Measurements from ENCODE around the gene C6.
A peak's percentile ranks its signal among the peaks of the same experiment; 100 is the strongest.
"Not testable (repeated sequence)": the region's sequence is repeated elsewhere in the genome, so short reads cannot be mapped to it uniquely, and the experiment has no call there.

The C6 gene

GRCh38 chr5:41195228-41195627 lies 18.1 kb downstream of the C6 start:
- no peak for DNase-seq (ENCODE audit: low read depth, low spot score)
- Histone ChIP-seq H3K36me3 (ENCODE audit: insufficient read depth, low read length) (no peaks in the 10 kb centered on the region), H3K9me3 (ENCODE audit: low read depth, low read length) (no peaks in the 10 kb centered on the region), H3K27ac (no peak overlapping the region), H3K4me3 (no peak overlapping the region), H3K9ac (ENCODE audit: insufficient read length) (no peak overlapping the region)
- TF ChIP-seq EZH2 (IDR thresholded peaks at IDR 0.05) (no peak), POLR2AphosphoS5 (IDR thresholded peaks at IDR 0.05; ENCODE audit: borderline replicate concordance, low read depth, low read length) (no peak), FOXP2 (optimal IDR thresholded peaks at IDR 0.05; ENCODE audit: control extremely low read depth, extremely low read length, insufficient read depth) (no peak)

GRCh38 chr5:41194339-41194738 lies 19.0 kb downstream of the C6 start:
- Histone ChIP-seq H3K36me3 (ENCODE audit: insufficient read depth, low read length) (no peaks in the 10 kb centered on the region), H3K9ac (ENCODE audit: insufficient read length) (no peak overlapping the region), H3K9me3 (ENCODE audit: low read depth, low read length) (no peaks in the 10 kb centered on the region), H3K27ac (no peak overlapping the region), H3K4me3 (no peak overlapping the region)
- no peak for DNase-seq (ENCODE audit: low read depth, low spot score)
- TF ChIP-seq POLR2AphosphoS5 (IDR thresholded peaks at IDR 0.05; ENCODE audit: borderline replicate concordance, low read depth, low read length) (no peak), FOXP2 (optimal IDR thresholded peaks at IDR 0.05; ENCODE audit: control extremely low read depth, extremely low read length, insufficient read depth) (no peak), EZH2 (IDR thresholded peaks at IDR 0.05) (no peak)

- H3K9ac ChIP-seq (ENCODE audit: insufficient read length): no peak overlapping the region
- H3K9me3 ChIP-seq (ENCODE audit: low read depth, low read length): no peaks in the 10 kb centered on the region
- 0 out of 2 replicates have a peak overlapping the region, but pooled peaks have one; percentile 6 for H3K27ac ChIP-seq
- DNase-seq (ENCODE audit: low read depth, low spot score): no peak
- H3K4me3 ChIP-seq: no peak overlapping the region
- TF ChIP-seq FOXP2 (optimal IDR thresholded peaks at IDR 0.05; ENCODE audit: control extremely low read depth, extremely low read length, insufficient read depth): no peak
- TF ChIP-seq POLR2AphosphoS5 (IDR thresholded peaks at IDR 0.05; ENCODE audit: borderline replicate concordance, low read depth, low read length): no peak
- TF ChIP-seq EZH2 (IDR thresholded peaks at IDR 0.05): no peak
- H3K36me3 ChIP-seq (ENCODE audit: insufficient read depth, low read length): no peaks in the 10 kb centered on the region
Measured at GRCh38 chr5:41193456-41194205, 19.7 kb downstream of the C6 start.

GRCh38 chr5:41191249-41191648 lies 22.1 kb downstream of the C6 start:
- no peak overlapping the region for H3K27ac ChIP-seq
- H3K9ac ChIP-seq (ENCODE audit: insufficient read length): no peak overlapping the region
- no peak overlapping the region for H3K4me3 ChIP-seq
- no peaks in the 10 kb centered on the region for H3K36me3 ChIP-seq (ENCODE audit: insufficient read depth, low read length)
- TF ChIP-seq FOXP2 (optimal IDR thresholded peaks at IDR 0.05; ENCODE audit: control extremely low read depth, extremely low read length, insufficient read depth): no peak
- no peak for TF ChIP-seq POLR2AphosphoS5 (IDR thresholded peaks at IDR 0.05; ENCODE audit: borderline replicate concordance, low read depth, low read length)
- TF ChIP-seq EZH2 (IDR thresholded peaks at IDR 0.05): no peak
- no peaks in the 10 kb centered on the region for H3K9me3 ChIP-seq (ENCODE audit: low read depth, low read length)
- no peak for DNase-seq (ENCODE audit: low read depth, low spot score)

- no peak overlapping the region for H3K4me3 ChIP-seq
- H3K9me3 ChIP-seq (ENCODE audit: low read depth, low read length): no peaks in the 10 kb centered on the region
- DNase-seq (ENCODE audit: low read depth, low spot score): no peak
- H3K36me3 ChIP-seq (ENCODE audit: insufficient read depth, low read length): no peaks in the 10 kb centered on the region
- no peak overlapping the region for H3K9ac ChIP-seq (ENCODE audit: insufficient read length)
- TF ChIP-seq EZH2 (IDR thresholded peaks at IDR 0.05) (no peak), POLR2AphosphoS5 (IDR thresholded peaks at IDR 0.05; ENCODE audit: borderline replicate concordance, low read depth, low read length) (no peak), FOXP2 (optimal IDR thresholded peaks at IDR 0.05; ENCODE audit: control extremely low read depth, extremely low read length, insufficient read depth) (no peak)
- no peak overlapping the region for H3K27ac ChIP-seq
Measured at GRCh38 chr5:41186143-41186542, 27.2 kb downstream of the C6 start.

GRCh38 chr5:41183331-41183730 lies 30.0 kb downstream of the C6 start:
- DNase-seq (ENCODE audit: low read depth, low spot score); H3K36me3 ChIP-seq (ENCODE audit: insufficient read depth, low read length); H3K9me3 ChIP-seq (ENCODE audit: low read depth, low read length); H3K9ac ChIP-seq (ENCODE audit: insufficient read length); H3K27ac ChIP-seq; H3K4me3 ChIP-seq: not testable (repeated sequence)

- DNase-seq (ENCODE audit: low read depth, low spot score): no peak
- no peaks in the 10 kb centered on the region for H3K36me3 ChIP-seq (ENCODE audit: insufficient read depth, low read length)
- TF ChIP-seq POLR2AphosphoS5 (IDR thresholded peaks at IDR 0.05; ENCODE audit: borderline replicate concordance, low read depth, low read length) (no peak), EZH2 (IDR thresholded peaks at IDR 0.05) (no peak), FOXP2 (optimal IDR thresholded peaks at IDR 0.05; ENCODE audit: control extremely low read depth, extremely low read length, insufficient read depth) (no peak)
- H3K9ac ChIP-seq (ENCODE audit: insufficient read length): no peak overlapping the region
- H3K9me3 ChIP-seq (ENCODE audit: low read depth, low read length): no peaks in the 10 kb centered on the region
- H3K4me3 ChIP-seq: no peak overlapping the region
- H3K27ac ChIP-seq: no peak overlapping the region
Measured at GRCh38 chr5:41182666-41183065, 30.7 kb downstream of the C6 start.

GRCh38 chr5:41181691-41182564 lies 31.4 kb downstream of the C6 start:
- Histone ChIP-seq H3K9me3 (ENCODE audit: low read depth, low read length) (no peaks in the 10 kb centered on the region), H3K4me3 (no peak overlapping the region), H3K27ac (no peak overlapping the region), H3K9ac (ENCODE audit: insufficient read length) (no peak overlapping the region), H3K36me3 (ENCODE audit: insufficient read depth, low read length) (no peaks in the 10 kb centered on the region)
- TF ChIP-seq EZH2 (IDR thresholded peaks at IDR 0.05) (no peak), POLR2AphosphoS5 (IDR thresholded peaks at IDR 0.05; ENCODE audit: borderline replicate concordance, low read depth, low read length) (no peak), FOXP2 (optimal IDR thresholded peaks at IDR 0.05; ENCODE audit: control extremely low read depth, extremely low read length, insufficient read depth) (no peak)
- DNase-seq (ENCODE audit: low read depth, low spot score): no peak

Data from SK-N-MC (cell line).